ENCODE data around the gene ANKRD36B. TPM values are rescaled to one million over a fixed set of nuclear protein-coding genes. Genes with fewer than 3 reads are reported as not detected.
"Not testable (repeated sequence)": the region's sequence is repeated elsewhere in the genome, so short reads cannot be mapped to it uniquely, and the experiment has no call there.

Gene ANKRD36B
- polyA plus RNA-seq (2013, experiment 1 of 2), result 2.9 TPM
- 3.0 TPM for polyA plus RNA-seq (2013, experiment 2 of 2)

DNA sequence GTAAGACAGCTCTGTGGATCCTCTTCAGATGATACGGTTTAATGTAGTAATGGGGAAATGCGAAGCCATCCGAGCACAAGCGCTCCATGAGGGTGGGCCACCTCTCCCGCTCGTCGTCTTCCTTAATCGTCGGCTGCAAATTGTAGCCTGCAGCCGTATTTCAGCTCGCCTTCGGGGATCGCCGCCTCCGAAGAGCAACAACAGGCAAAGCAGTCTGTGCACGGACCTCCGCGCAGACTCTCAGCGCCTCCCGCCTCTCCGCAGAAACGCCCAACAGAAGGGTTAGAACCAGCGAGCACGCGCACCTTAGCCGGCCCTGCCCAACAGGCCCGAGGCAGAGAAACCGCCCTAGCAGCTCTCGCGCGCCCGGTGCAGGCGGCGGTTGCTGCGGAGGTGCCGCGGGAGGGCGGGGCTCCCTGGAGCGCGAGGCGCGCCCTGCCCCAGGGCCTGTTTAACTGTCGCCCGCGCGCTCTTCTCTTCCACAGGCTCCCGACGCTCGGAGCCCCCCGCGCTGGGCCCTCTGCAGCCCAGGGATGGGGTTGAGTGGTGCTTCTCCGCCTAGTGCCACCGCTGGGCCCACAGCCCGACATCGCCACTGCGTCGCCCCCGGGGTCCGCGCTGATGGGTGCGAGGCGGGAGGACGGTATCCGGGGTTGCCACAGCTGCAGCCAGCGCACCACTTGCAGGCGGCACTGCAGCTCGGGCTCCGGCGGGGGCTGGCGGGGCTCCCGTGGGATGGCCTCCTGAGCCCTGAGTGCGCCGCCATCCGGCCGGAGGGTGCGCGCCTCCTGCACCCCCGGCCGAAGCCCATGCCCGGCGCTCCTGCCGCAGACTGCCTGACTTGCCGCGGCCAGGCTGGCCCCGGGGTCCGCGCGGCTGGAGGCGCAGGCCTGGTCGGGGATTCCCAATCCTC, at the start of gene ANKRD36B:
TSS of gene ANKRD36B (minus strand) at position 280 of the 913 bp plus-strand sequence. CDS start at position 88, 192 bp downstream.
- not testable (repeated sequence) for H3K79me2 ChIP-seq (ENCODE audit: control insufficient read depth, insufficient read depth, low read length); H3K4ac ChIP-seq (ENCODE audit: low read depth, low read length); H2BK120ac ChIP-seq (ENCODE audit: low read depth, low read length); H2BK15ac ChIP-seq (replicated peaks; ENCODE audit: low read depth); H3K18ac ChIP-seq (ENCODE audit: low read length); H2BK5ac ChIP-seq (ENCODE audit: low read length); H3K23ac ChIP-seq (ENCODE audit: low read length); H4K8ac ChIP-seq (ENCODE audit: low read depth, low read length); H2AK5ac ChIP-seq (ENCODE audit: low read length); H3K79me1 ChIP-seq (ENCODE audit: low read length); H4K5ac ChIP-seq (ENCODE audit: low read length); H3K27me3 ChIP-seq (ENCODE audit: insufficient read depth, low read length, poor library complexity); H3K4me3 ChIP-seq (ENCODE audit: low read length); H3K4me1 ChIP-seq (ENCODE audit: control insufficient read depth, low read depth, low read length); H3K36me3 ChIP-seq (ENCODE audit: control insufficient read depth, insufficient read depth, low read length)
- Histone ChIP-seq H3K9ac (ENCODE audit: low read length) (peak within 1 kb of the TSS; percentile 81), H3K4me2 (ENCODE audit: low read length) (peak within 1 kb of the TSS; percentile 57), H3K56ac (ENCODE audit: low read length) (peak within 1 kb of the TSS; percentile 90), H3K27ac (ENCODE audit: low read depth, low read length) (peak within 1 kb of the TSS; percentile 70)
- DNase-seq, result peak; percentile 75
- no CpG with 5 or more reads among the region's 90 CpGs for WGBS (ENCODE audit: extremely low coverage, insufficient coverage, low lambda C conversion rate)

GRCh38 chr2:97626049-97626430, 36.4 kb upstream of the ANKRD36B start:
- not testable (repeated sequence) for H3K4me3 ChIP-seq (ENCODE audit: low read length); H3K18ac ChIP-seq (ENCODE audit: low read length); H3K9ac ChIP-seq (ENCODE audit: low read length); DNase-seq; H3K4me2 ChIP-seq (ENCODE audit: low read length); H3K4me1 ChIP-seq (ENCODE audit: control insufficient read depth, low read depth, low read length); H3K27ac ChIP-seq (ENCODE audit: low read depth, low read length); H3K27me3 ChIP-seq (ENCODE audit: insufficient read depth, low read length, poor library complexity); H4K8ac ChIP-seq (ENCODE audit: low read depth, low read length); H2AK5ac ChIP-seq (ENCODE audit: low read length); H4K5ac ChIP-seq (ENCODE audit: low read length); H3K23ac ChIP-seq (ENCODE audit: low read length); H2BK5ac ChIP-seq (ENCODE audit: low read length); H3K36me3 ChIP-seq (ENCODE audit: control insufficient read depth, insufficient read depth, low read length); H2BK120ac ChIP-seq (ENCODE audit: low read depth, low read length); H2BK15ac ChIP-seq (replicated peaks; ENCODE audit: low read depth); H3K79me1 ChIP-seq (ENCODE audit: low read length); H3K56ac ChIP-seq (ENCODE audit: low read length); H3K79me2 ChIP-seq (ENCODE audit: control insufficient read depth, insufficient read depth, low read length); H3K4ac ChIP-seq (ENCODE audit: low read depth, low read length)
- WGBS (ENCODE audit: extremely low coverage, insufficient coverage, low lambda C conversion rate), result no CpG with 5 or more reads among the region's 8 CpGs

DNA sequence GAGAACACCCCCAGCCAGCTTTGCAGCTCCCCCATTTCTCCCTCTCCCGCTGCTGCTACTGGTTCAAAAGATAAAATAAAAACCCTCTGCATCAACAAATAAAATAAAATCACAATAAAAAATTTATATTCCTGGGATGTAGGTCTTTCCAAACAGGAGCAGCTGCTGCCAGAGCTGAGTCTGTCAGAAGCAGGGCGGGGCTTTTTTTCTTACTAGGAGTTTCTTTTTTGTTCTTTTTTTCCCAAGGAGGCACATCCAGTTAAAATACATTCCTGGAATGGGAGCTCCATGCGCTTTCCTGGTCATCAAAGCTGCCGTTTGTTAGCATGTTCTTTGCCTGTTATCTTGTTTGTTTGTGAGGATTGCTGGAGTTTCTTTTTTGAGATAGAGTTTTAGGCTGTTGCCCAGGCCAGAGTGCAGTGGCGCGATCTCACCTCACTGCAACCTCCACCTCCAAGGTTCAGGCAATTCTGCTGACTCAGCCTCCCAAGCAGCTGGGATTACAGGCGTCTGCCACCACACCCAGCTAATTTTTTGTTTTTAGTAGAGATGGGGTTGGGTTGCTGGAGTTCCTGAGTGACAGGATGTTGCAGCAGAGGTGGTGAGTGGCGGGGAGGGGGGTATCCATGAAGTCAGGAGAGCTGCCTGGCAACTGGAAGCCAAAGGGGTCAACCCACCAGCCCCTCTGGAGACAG, 35.8 kb upstream of the ANKRD36B start:
- H3K27me3 ChIP-seq (ENCODE audit: insufficient read depth, low read length, poor library complexity); H3K56ac ChIP-seq (ENCODE audit: low read length); H3K4me3 ChIP-seq (ENCODE audit: low read length); H2BK15ac ChIP-seq (replicated peaks; ENCODE audit: low read depth); H4K5ac ChIP-seq (ENCODE audit: low read length); H3K4me2 ChIP-seq (ENCODE audit: low read length); H3K23ac ChIP-seq (ENCODE audit: low read length); DNase-seq; H2AK5ac ChIP-seq (ENCODE audit: low read length); H3K18ac ChIP-seq (ENCODE audit: low read length); H4K8ac ChIP-seq (ENCODE audit: low read depth, low read length); H2BK120ac ChIP-seq (ENCODE audit: low read depth, low read length); H3K79me2 ChIP-seq (ENCODE audit: control insufficient read depth, insufficient read depth, low read length); H3K4me1 ChIP-seq (ENCODE audit: control insufficient read depth, low read depth, low read length); H3K4ac ChIP-seq (ENCODE audit: low read depth, low read length); H3K9ac ChIP-seq (ENCODE audit: low read length); H3K36me3 ChIP-seq (ENCODE audit: control insufficient read depth, insufficient read depth, low read length); H3K27ac ChIP-seq (ENCODE audit: low read depth, low read length); H3K79me1 ChIP-seq (ENCODE audit: low read length); H2BK5ac ChIP-seq (ENCODE audit: low read length): not testable (repeated sequence)
- no CpG with 5 or more reads among the region's 8 CpGs for WGBS (ENCODE audit: extremely low coverage, insufficient coverage, low lambda C conversion rate)

DNA sequence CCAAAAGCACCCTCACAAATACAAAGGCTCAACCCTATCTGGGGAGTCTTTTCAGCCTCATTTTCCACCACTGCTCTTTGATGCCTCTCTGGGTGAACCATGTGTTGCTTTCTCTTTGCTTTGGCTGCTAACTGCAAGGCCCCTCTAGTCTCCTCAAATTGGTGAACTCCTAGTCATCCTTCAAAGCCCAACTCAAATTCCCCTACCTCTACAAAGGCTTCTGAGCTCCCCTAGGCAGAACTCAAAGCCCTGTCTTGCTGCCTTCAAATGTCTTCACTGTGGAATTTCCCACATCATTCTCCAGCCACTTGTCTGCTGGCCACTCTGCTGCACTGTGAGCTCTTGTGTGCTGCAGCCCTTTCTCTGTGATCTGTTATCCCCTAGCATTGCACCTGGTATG, 33.3 kb upstream of the ANKRD36B start:
- not testable (repeated sequence) for H3K27me3 ChIP-seq (ENCODE audit: insufficient read depth, low read length, poor library complexity); H2BK120ac ChIP-seq (ENCODE audit: low read depth, low read length); H2BK5ac ChIP-seq (ENCODE audit: low read length); H3K23ac ChIP-seq (ENCODE audit: low read length); H3K9ac ChIP-seq (ENCODE audit: low read length); H4K8ac ChIP-seq (ENCODE audit: low read depth, low read length); H3K4me3 ChIP-seq (ENCODE audit: low read length); H2BK15ac ChIP-seq (replicated peaks; ENCODE audit: low read depth); H3K4ac ChIP-seq (ENCODE audit: low read depth, low read length); H3K4me2 ChIP-seq (ENCODE audit: low read length); H3K27ac ChIP-seq (ENCODE audit: low read depth, low read length); H4K5ac ChIP-seq (ENCODE audit: low read length); H3K79me1 ChIP-seq (ENCODE audit: low read length); H3K36me3 ChIP-seq (ENCODE audit: control insufficient read depth, insufficient read depth, low read length); H3K18ac ChIP-seq (ENCODE audit: low read length); H2AK5ac ChIP-seq (ENCODE audit: low read length); DNase-seq; H3K4me1 ChIP-seq (ENCODE audit: control insufficient read depth, low read depth, low read length); H3K56ac ChIP-seq (ENCODE audit: low read length); H3K79me2 ChIP-seq (ENCODE audit: control insufficient read depth, insufficient read depth, low read length)

- not testable (repeated sequence) for H3K9ac ChIP-seq (ENCODE audit: low read length)
Measured at GRCh38 chr2:97620492-97620891, 30.8 kb upstream of the ANKRD36B start.

More at GRCh38 chr2:97620492-97620891, 30.8 kb upstream of the ANKRD36B start:
- DNase-seq; H3K18ac ChIP-seq (ENCODE audit: low read length); H3K79me2 ChIP-seq (ENCODE audit: control insufficient read depth, insufficient read depth, low read length); H3K79me1 ChIP-seq (ENCODE audit: low read length); H4K5ac ChIP-seq (ENCODE audit: low read length); H3K4ac ChIP-seq (ENCODE audit: low read depth, low read length); H3K27ac ChIP-seq (ENCODE audit: low read depth, low read length); H3K27me3 ChIP-seq (ENCODE audit: insufficient read depth, low read length, poor library complexity); H2AK5ac ChIP-seq (ENCODE audit: low read length); H3K4me2 ChIP-seq (ENCODE audit: low read length); H3K56ac ChIP-seq (ENCODE audit: low read length); H3K4me3 ChIP-seq (ENCODE audit: low read length); H3K23ac ChIP-seq (ENCODE audit: low read length); H2BK5ac ChIP-seq (ENCODE audit: low read length); H4K8ac ChIP-seq (ENCODE audit: low read depth, low read length); H3K36me3 ChIP-seq (ENCODE audit: control insufficient read depth, insufficient read depth, low read length); H2BK15ac ChIP-seq (replicated peaks; ENCODE audit: low read depth); H3K4me1 ChIP-seq (ENCODE audit: control insufficient read depth, low read depth, low read length); H2BK120ac ChIP-seq (ENCODE audit: low read depth, low read length): not testable (repeated sequence)
- no CpG with 5 or more reads among the region's 1 CpG for WGBS (ENCODE audit: extremely low coverage, insufficient coverage, low lambda C conversion rate)

Data from mesendoderm (in vitro differentiated cells).